ENCODE data around the gene KRTAP1-4.

- TF ChIP-seq RFX5 (IDR thresholded peaks at IDR 0.05; ENCODE audit: low read depth, low read length), result no peak
- no peak for TF ChIP-seq RCOR1 (IDR thresholded peaks at IDR 0.05; ENCODE audit: insufficient replicate concordance, low read length)
- TF ChIP-seq, protein P1, sequence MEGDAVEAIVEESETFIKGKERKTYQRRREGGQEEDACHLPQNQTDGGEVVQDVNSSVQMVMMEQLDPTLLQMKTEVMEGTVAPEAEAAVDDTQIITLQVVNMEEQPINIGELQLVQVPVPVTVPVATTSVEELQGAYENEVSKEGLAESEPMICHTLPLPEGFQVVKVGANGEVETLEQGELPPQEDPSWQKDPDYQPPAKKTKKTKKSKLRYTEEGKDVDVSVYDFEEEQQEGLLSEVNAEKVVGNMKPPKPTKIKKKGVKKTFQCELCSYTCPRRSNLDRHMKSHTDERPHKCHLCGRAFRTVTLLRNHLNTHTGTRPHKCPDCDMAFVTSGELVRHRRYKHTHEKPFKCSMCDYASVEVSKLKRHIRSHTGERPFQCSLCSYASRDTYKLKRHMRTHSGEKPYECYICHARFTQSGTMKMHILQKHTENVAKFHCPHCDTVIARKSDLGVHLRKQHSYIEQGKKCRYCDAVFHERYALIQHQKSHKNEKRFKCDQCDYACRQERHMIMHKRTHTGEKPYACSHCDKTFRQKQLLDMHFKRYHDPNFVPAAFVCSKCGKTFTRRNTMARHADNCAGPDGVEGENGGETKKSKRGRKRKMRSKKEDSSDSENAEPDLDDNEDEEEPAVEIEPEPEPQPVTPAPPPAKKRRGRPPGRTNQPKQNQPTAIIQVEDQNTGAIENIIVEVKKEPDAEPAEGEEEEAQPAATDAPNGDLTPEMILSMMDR (conservative IDR thresholded peaks at IDR 0.05; ENCODE audit: low read depth, low read length), result no peak
- no peak for TF ChIP-seq RAD21 (IDR thresholded peaks at IDR 0.05; ENCODE audit: low read length)
- no peak for TF ChIP-seq POLR2A (IDR thresholded peaks at IDR 0.05; ENCODE audit: low read depth, low read length)
- TF ChIP-seq SMC3 (IDR thresholded peaks at IDR 0.05; ENCODE audit: low read depth, low read length), result no peak
- TF ChIP-seq FOS (IDR thresholded peaks at IDR 0.05; ENCODE audit: low read depth, low read length), result no peak
- TF ChIP-seq, protein P2, sequence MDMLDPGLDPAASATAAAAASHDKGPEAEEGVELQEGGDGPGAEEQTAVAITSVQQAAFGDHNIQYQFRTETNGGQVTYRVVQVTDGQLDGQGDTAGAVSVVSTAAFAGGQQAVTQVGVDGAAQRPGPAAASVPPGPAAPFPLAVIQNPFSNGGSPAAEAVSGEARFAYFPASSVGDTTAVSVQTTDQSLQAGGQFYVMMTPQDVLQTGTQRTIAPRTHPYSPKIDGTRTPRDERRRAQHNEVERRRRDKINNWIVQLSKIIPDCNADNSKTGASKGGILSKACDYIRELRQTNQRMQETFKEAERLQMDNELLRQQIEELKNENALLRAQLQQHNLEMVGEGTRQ (IDR thresholded peaks at IDR 0.05; ENCODE audit: low read depth, low read length), result no peak
- TF ChIP-seq CHD1 (IDR thresholded peaks at IDR 0.05; ENCODE audit: low read depth, low read length), result no peak
- TF ChIP-seq MAZ (IDR thresholded peaks at IDR 0.05; ENCODE audit: borderline replicate concordance, low read depth, low read length), result no peak
- no peak for TF ChIP-seq BHLHE40 (IDR thresholded peaks at IDR 0.05; ENCODE audit: low read depth, low read length)
- no peak for TF ChIP-seq ELK1 (IDR thresholded peaks at IDR 0.05; ENCODE audit: borderline replicate concordance, low read depth, low read length)
Measured at GRCh38 chr17:41003926-41004325, 26.1 kb downstream of the KRTAP1-4 start.

All from IMR-90 (cell line).